Measurements from ENCODE around the gene TENT4B.

DNA sequence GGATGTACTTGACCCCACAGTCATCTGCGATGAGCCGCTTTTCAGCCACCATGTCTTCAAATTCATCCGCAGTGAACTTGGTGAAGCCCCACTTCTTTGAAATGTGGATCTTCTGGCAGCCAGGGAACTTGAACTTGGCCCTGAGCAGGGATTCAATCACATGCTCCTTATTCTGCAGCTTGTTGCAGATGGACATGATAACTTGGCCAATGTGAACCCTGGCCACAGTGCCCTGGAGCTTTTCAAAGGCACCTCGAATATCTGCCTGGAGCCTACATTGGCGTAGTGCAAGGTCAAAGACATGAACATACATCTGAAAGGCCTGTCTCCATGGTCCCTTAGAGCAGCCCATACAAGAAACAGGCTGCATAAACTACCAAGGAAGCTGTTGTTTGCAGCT, 1.8 kb upstream of the TENT4B start:
- TF ChIP-seq CTCF (IDR thresholded peaks at IDR 0.05) = no peak
- TF ChIP-seq POLR2A (IDR thresholded peaks at IDR 0.05) = no peak
